ENCODE data around the gene KCNQ4.

DNA sequence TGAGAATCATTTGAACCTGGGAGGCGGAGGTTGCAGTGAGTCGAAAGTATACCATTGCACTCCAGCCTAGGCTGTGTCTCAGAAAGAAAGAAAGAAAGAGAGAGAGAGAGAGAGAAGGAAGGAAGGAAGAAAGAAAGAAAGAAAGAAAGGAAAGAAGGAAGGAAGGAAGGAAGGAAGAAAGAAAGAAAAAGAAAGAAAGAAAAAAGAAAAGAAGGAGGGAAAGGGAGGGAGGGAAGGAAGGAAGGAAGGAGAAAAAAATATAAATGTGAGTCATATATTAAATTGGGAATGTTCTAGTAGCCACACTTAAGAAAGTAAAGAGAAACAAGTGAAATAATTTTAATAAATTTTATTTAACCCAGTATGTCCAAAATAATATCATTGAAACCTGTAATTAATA is 95.3 kb downstream of the KCNQ4 start:
- TF ChIP-seq POLR2AphosphoS5 (IDR thresholded peaks at IDR 0.05; ENCODE audit: low read depth, low read length), result no peak
- no peak for TF ChIP-seq POLR2A (IDR thresholded peaks at IDR 0.05; ENCODE audit: low read depth, low read length)
- no peak for TF ChIP-seq TAF1 (IDR thresholded peaks at IDR 0.05; ENCODE audit: low read depth, low read length)
- TF ChIP-seq SPI1 (IDR thresholded peaks at IDR 0.05; ENCODE audit: low read depth, low read length), result no peak
- TF ChIP-seq POU2F2 (IDR thresholded peaks at IDR 0.05; ENCODE audit: low read depth, low read length), result no peak
